GM12801 (cell line): ENCODE results near the gene NGDN.

Experiments
- CTCF ChIP-seq: IDR thresholded peaks from one replicate; pipeline ENCODE4 v1.5.1; 2011; ENCODE audit warnings: control low read depth; ENCODE audit not compliant: insufficient read length; ENCODE audit errors: extremely low read depth

NGDN gene

GRCh38 chr14:23469906-23470403 lies 452 bp downstream of the NGDN start:
- no peak for TF ChIP-seq CTCF

GRCh38 chr14:23470947-23471346 lies 1.4 kb downstream of the NGDN start:
- TF ChIP-seq CTCF = no peak

GRCh38 chr14:23478109-23478759 lies 8.7 kb downstream of the NGDN start:
- no peak for TF ChIP-seq CTCF

GRCh38 chr14:23481362-23481970 lies 12.0 kb downstream of the NGDN start:
- TF ChIP-seq CTCF = no peak

GRCh38 chr14:23481979-23482822 lies 12.7 kb downstream of the NGDN start:
- TF ChIP-seq CTCF = no peak

GRCh38 chr14:23482823-23483148 lies 13.3 kb downstream of the NGDN start:
- no peak for TF ChIP-seq CTCF

- TF ChIP-seq CTCF = no peak
Measured at GRCh38 chr14:23483236-23483854, 13.8 kb downstream of the NGDN start.
